GM23338 (cell line): ENCODE results near the gene AOPEP. TPM values are rescaled to one million over a fixed set of nuclear protein-coding genes. Genes with fewer than 3 reads are reported as not detected.
A peak's percentile ranks its signal among the peaks of the same experiment; 100 is the strongest.

Experiments used
- ATAC-seq: fragments of 200-7000 bp; cut with Tn5 transposase; 3 replicates; pipeline ENCODE4 v1.9.1; 2020
- DNase-seq: peaks from one replicate; pipeline ENCODE4 v3.0.0-alpha.2; 2015; ENCODE audit warnings: low spot score
- H2AFZ ChIP-seq: fragments of 200-600 bp; sonication (generic); 2 replicates; pipeline ENCODE4 v1.8.0; 2016; ENCODE audit warnings: antibody characterized with exemption, mild to moderate bottlenecking, moderate library complexity
- H3F3A ChIP-seq: fragments of 200-600 bp; sonication (generic); replicated peaks from 2 replicates; pipeline ENCODE4 v1.8.0; 2017; ENCODE audit warnings: antibody characterized with exemption, mixed run types, low read depth
- H3K27ac ChIP-seq: fragments of 200-600 bp; sonication (generic); 2 replicates; pipeline ENCODE4 v1.6.1; 2016; ENCODE audit warnings: low read depth
- H3K27me3 ChIP-seq: fragments of 200-600 bp; sonication (generic); 2 replicates; pipeline ENCODE4 v1.8.0; 2016; ENCODE audit warnings: mild to moderate bottlenecking, mixed run types, moderate library complexity; ENCODE audit not compliant: insufficient read depth
- H3K36me3 ChIP-seq: fragments of 200-600 bp; sonication (generic); 2 replicates; pipeline ENCODE4 v1.8.0; 2016; ENCODE audit warnings: mild to moderate bottlenecking; ENCODE audit not compliant: insufficient read depth
- H3K4me1 ChIP-seq: fragments of 200-600 bp; sonication (generic); 2 replicates; pipeline ENCODE4 v1.8.0; 2016; ENCODE audit warnings: mild to moderate bottlenecking, moderate library complexity; ENCODE audit not compliant: insufficient read depth
- H3K4me2 ChIP-seq: fragments of 200-600 bp; sonication (generic); 2 replicates; pipeline ENCODE4 v1.7.1; 2017; ENCODE audit warnings: mixed run types
- H3K4me3 ChIP-seq: fragments of 200-600 bp; sonication (generic); 2 replicates; pipeline ENCODE4 v1.6.1; 2016; ENCODE audit warnings: mixed run types
- H3K79me2 ChIP-seq: fragments of 200-600 bp; sonication (generic); replicated peaks from 2 replicates; pipeline ENCODE4 v1.8.0; 2017; ENCODE audit warnings: mild to moderate bottlenecking; ENCODE audit not compliant: insufficient read depth
- H3K9me2 ChIP-seq: fragments of 200-600 bp; sonication (generic); 2 replicates; pipeline ENCODE4 v1.8.0; 2017; ENCODE audit not compliant: insufficient read depth
- H4K20me1 ChIP-seq: fragments of 200-600 bp; sonication (generic); replicated peaks from 2 replicates; pipeline ENCODE4 v1.8.0; 2017; ENCODE audit warnings: mild to moderate bottlenecking; ENCODE audit not compliant: insufficient read depth
- H3K27ac Mint-ChIP-seq: 2 replicates; pipeline ENCODE4 v1.8.0; 2020; ENCODE audit warnings: inconsistent platforms, mild to moderate bottlenecking, moderate library complexity, mixed read lengths
- H3K27me3 Mint-ChIP-seq: 3 replicates; pipeline ENCODE4 v1.8.0; 2022; ENCODE audit warnings: low read depth, mild to moderate bottlenecking, moderate library complexity, mixed read lengths, inconsistent platforms; ENCODE audit not compliant: insufficient read depth, poor library complexity
- H3K36me3 Mint-ChIP-seq: 3 replicates; pipeline ENCODE4 v1.8.0; 2021; ENCODE audit warnings: low read depth, mild to moderate bottlenecking, inconsistent platforms, moderate library complexity, mixed read lengths
- H3K4me1 Mint-ChIP-seq: 3 replicates; pipeline ENCODE4 v1.8.0; 2020; ENCODE audit warnings: mild to moderate bottlenecking, inconsistent platforms, mixed read lengths
- H3K4me3 Mint-ChIP-seq: 3 replicates; pipeline ENCODE4 v1.8.0; 2021; ENCODE audit warnings: moderate library complexity, mild to moderate bottlenecking, inconsistent platforms, mixed read lengths
- H3K9me3 Mint-ChIP-seq: 3 replicates; pipeline ENCODE4 v1.8.0; 2020; ENCODE audit warnings: moderate library complexity, mild to moderate bottlenecking, inconsistent platforms, mixed read lengths
- EZH2 ChIP-seq: fragments of 200-600 bp; sonication (generic); IDR thresholded peaks from one replicate; pipeline ENCODE4 v1.8.0; 2017; ENCODE audit warnings: antibody characterized with exemption, mild to moderate bottlenecking, low read depth; ENCODE audit not compliant: unreplicated experiment
- EZH2phosphoT487 ChIP-seq: fragments of 200-600 bp; sonication (generic); IDR thresholded peaks from one replicate; pipeline ENCODE4 v1.8.1; 2018; ENCODE audit warnings: antibody characterized with exemption; ENCODE audit not compliant: unreplicated experiment
- JUNB ChIP-seq: IDR thresholded peaks from one replicate; pipeline ENCODE4 v1.6.1; 2016; ENCODE audit warnings: antibody characterized with exemption; ENCODE audit not compliant: unreplicated experiment
- NANOG ChIP-seq: IDR thresholded peaks from 2 replicates; pipeline ENCODE4 v1.6.1; 2016; ENCODE audit warnings: antibody characterized with exemption, borderline replicate concordance
- REST ChIP-seq: IDR thresholded peaks from one replicate; pipeline ENCODE4 v1.6.1; 2018; ENCODE audit warnings: antibody characterized with exemption; ENCODE audit not compliant: unreplicated experiment
- STAT1 ChIP-seq: IDR thresholded peaks from one replicate; pipeline ENCODE4 v1.6.1; 2016; ENCODE audit warnings: antibody characterized with exemption; ENCODE audit not compliant: unreplicated experiment
- ZNF114 ChIP-seq: fragments of 250-450 bp; sonication (Bioruptor Pico); IDR thresholded peaks from 2 replicates; pipeline ENCODE4 v1.5.0; 2020; ENCODE audit warnings: mild to moderate bottlenecking, moderate library complexity
- ZNF462 ChIP-seq: fragments of 250-450 bp; sonication (Bioruptor Pico); IDR thresholded peaks from 2 replicates; pipeline ENCODE4 v1.5.0; 2020; ENCODE audit warnings: mild to moderate bottlenecking, moderate library complexity
- polyA plus RNA-seq: library from polyadenylated mRNA; unstranded; fragments of >200 nt; fragmentation: Nextera tagmentation; extraction: Ambion mirVana; gene quantifications from 2 replicates; pipeline ENCODE4 v1.2.1, GENCODE V29; 2016
- total RNA-seq: library from RNA; depleted of rRNA; stranded (reverse); fragments of >200 nt; shearing (Covaris generic); gene quantifications from 2 replicates; pipeline ENCODE4 v1.2.3, GENCODE V29; 2014
- TF ChIP-seq, protein P1 (sequence below), 2 experiments: fragments of 200-600 bp in 1 of 2; sonication (generic) in 1 of 2; conservative IDR thresholded peaks; 2 replicates each; pipeline versions ENCODE4 v1.5.1 to v1.6.1; 2016 to 2017; ENCODE audit warnings: antibody characterized with exemption in 2 of 2, low read depth in 2 of 2, mild to moderate bottlenecking in 2 of 2, moderate library complexity in 1 of 2

AOPEP gene
- total and polyA plus RNA-seq, 2 experiments from 2014 or later = 7.0 to 16.5 TPM

DNA sequence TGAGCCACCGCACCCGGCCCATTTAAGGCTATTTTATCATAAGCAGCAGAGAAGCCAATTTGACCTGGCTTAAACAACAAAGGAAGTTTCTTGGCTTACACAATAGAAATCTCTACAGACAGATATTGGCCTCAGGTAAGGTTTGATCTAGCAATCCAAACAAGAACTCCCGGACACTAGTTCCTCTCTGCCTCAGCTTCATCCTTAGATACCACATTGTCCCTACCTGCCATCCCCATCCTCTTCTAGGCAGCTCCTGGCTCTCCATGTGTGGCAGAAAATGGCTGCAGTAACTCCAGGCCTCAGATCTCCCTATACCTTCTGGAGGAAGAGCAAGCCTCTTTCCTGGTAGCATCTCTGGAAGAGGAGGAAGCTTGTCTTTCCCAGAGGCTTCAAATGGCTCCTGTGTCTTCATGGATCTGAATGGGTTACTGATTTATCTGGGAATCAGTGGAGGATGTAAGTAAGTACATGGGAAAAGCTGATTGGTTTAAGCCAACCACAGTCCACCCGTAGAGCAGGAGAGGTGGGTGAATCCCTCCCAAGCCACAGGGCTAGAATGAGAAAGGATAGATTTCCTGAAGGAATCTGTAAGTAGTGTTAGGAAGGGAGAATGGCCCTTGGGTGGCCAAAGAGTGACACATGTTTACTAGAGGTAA lies 26.7 kb upstream of the AOPEP start:
- H3K4me2 ChIP-seq = no peak overlapping the region
- TF ChIP-seq REST = no peak
- no peak for TF ChIP-seq NANOG
- TF ChIP-seq JUNB = no peak
- no peak for TF ChIP-seq ZNF114
- TF ChIP-seq STAT1 = no peak
- TF ChIP-seq EZH2 = no peak
- TF ChIP-seq, protein P1, sequence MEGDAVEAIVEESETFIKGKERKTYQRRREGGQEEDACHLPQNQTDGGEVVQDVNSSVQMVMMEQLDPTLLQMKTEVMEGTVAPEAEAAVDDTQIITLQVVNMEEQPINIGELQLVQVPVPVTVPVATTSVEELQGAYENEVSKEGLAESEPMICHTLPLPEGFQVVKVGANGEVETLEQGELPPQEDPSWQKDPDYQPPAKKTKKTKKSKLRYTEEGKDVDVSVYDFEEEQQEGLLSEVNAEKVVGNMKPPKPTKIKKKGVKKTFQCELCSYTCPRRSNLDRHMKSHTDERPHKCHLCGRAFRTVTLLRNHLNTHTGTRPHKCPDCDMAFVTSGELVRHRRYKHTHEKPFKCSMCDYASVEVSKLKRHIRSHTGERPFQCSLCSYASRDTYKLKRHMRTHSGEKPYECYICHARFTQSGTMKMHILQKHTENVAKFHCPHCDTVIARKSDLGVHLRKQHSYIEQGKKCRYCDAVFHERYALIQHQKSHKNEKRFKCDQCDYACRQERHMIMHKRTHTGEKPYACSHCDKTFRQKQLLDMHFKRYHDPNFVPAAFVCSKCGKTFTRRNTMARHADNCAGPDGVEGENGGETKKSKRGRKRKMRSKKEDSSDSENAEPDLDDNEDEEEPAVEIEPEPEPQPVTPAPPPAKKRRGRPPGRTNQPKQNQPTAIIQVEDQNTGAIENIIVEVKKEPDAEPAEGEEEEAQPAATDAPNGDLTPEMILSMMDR (conservative IDR thresholded peaks at IDR 0.05; ENCODE audit: low read depth in 2 of 2) = no peak
- no peak for TF ChIP-seq EZH2phosphoT487
- H3K4me3 ChIP-seq = no peak overlapping the region
- H3K27me3 Mint-ChIP-seq = peaks cover 8% of the 10 kb centered on the region
- DNase-seq (no peak), ATAC-seq (no peak)
- H3K4me3 Mint-ChIP-seq = no peak overlapping the region
- no peaks in the 10 kb centered on the region for H3K4me1 ChIP-seq
- no peak overlapping the region for H3K27ac ChIP-seq
- no peaks in the 10 kb centered on the region for H3K9me2 ChIP-seq
- no peaks in the 10 kb centered on the region for H3K79me2 ChIP-seq
- H2AFZ ChIP-seq = peak overlapping the region; percentile 63; the same call in 1 of the 2 replicates
- H3K36me3 Mint-ChIP-seq = no peaks in the 10 kb centered on the region
- H4K20me1 ChIP-seq = no peaks in the 10 kb centered on the region
- no peaks in the 10 kb centered on the region for H3F3A ChIP-seq
- H3K9me3 Mint-ChIP-seq = no peaks in the 10 kb centered on the region
- H3K36me3 ChIP-seq = no peaks in the 10 kb centered on the region
- H3K4me1 Mint-ChIP-seq = peaks cover 5% of the 10 kb centered on the region; the same call in 2 of the 3 replicates
- no peaks in the 10 kb centered on the region for H3K27me3 ChIP-seq
- no peak overlapping the region for H3K27ac Mint-ChIP-seq

- no peak overlapping the region for H3K27ac Mint-ChIP-seq
- ATAC-seq = no peak
- TF ChIP-seq ZNF462 (CRISPR knock-in tag) (no peak), NANOG (no peak)
Measured at GRCh38 chr9:94700445-94700844, 26.1 kb upstream of the AOPEP start.

More at GRCh38 chr9:94700445-94700844, 26.1 kb upstream of the AOPEP start:
- Histone ChIP-seq H3K27ac (no peak overlapping the region), H4K20me1 (no peaks in the 10 kb centered on the region), H2AFZ (no peak overlapping the region), H3K9me2 (no peaks in the 10 kb centered on the region), H3K79me2 (no peaks in the 10 kb centered on the region), H3K36me3 (no peaks in the 10 kb centered on the region), H3F3A (no peaks in the 10 kb centered on the region), H3K4me1 (no peaks in the 10 kb centered on the region), H3K27me3 (no peaks in the 10 kb centered on the region), H3K4me2 (no peak overlapping the region), H3K4me3 (no peak overlapping the region)
- H3K27me3 Mint-ChIP-seq = peaks cover 8% of the 10 kb centered on the region
- H3K9me3 Mint-ChIP-seq = no peaks in the 10 kb centered on the region
- H3K4me3 Mint-ChIP-seq = no peak overlapping the region
- no peak for DNase-seq
- no peaks in the 10 kb centered on the region for H3K36me3 Mint-ChIP-seq
- H3K4me1 Mint-ChIP-seq = peaks cover 5% of the 10 kb centered on the region; the same call in 2 of the 3 replicates
